IPS-18c (cell line): Measurements from ENCODE around the gene RBM33.

ENCODE experiments used
- H3K4me3 ChIP-seq: 2 replicates; pipeline ENCODE4 v1.7.0; 2013; ENCODE audit warnings: low read depth, mild to moderate bottlenecking, low read length, moderate library complexity; ENCODE audit not compliant: insufficient read depth
- H3K9me3 ChIP-seq: one replicate; pipeline ENCODE4 v1.6.1; 2013; ENCODE audit warnings: mild to moderate bottlenecking, low read length, moderate library complexity; ENCODE audit not compliant: control insufficient read depth, insufficient read depth

Gene RBM33

GRCh38 chr7:155819186-155819585, 174.7 kb downstream of the RBM33 start:
- Histone ChIP-seq H3K9me3 (no peaks in the 10 kb centered on the region), H3K4me3 (no peak overlapping the region)

GRCh38 chr7:155820246-155820645, 175.8 kb downstream of the RBM33 start:
- Histone ChIP-seq H3K9me3 (no peaks in the 10 kb centered on the region), H3K4me3 (no peak overlapping the region)

- Histone ChIP-seq H3K4me3 (no peak overlapping the region), H3K9me3 (no peaks in the 10 kb centered on the region)
Measured at GRCh38 chr7:155820788-155821187, 176.3 kb downstream of the RBM33 start.

- Histone ChIP-seq H3K4me3 (no peak overlapping the region), H3K9me3 (no peaks in the 10 kb centered on the region)
Measured at GRCh38 chr7:155821851-155822250, 177.4 kb downstream of the RBM33 start.

- H3K4me3 ChIP-seq = no peak overlapping the region
- no peaks in the 10 kb centered on the region for H3K9me3 ChIP-seq
Measured at GRCh38 chr7:155824227-155824886, 179.9 kb downstream of the RBM33 start.

GRCh38 chr7:155825336-155825735, 180.9 kb downstream of the RBM33 start:
- Histone ChIP-seq H3K4me3 (no peak overlapping the region), H3K9me3 (no peaks in the 10 kb centered on the region)

- Histone ChIP-seq H3K4me3 (no peak overlapping the region), H3K9me3 (peaks cover 3% of the 10 kb centered on the region)
Measured at GRCh38 chr7:155829796-155830470, 185.5 kb downstream of the RBM33 start.
